Right cardiac atrium (tissue), 5 donors: ENCODE data around the gene CES5A. TPM values are rescaled to one million over a fixed set of nuclear protein-coding genes. Genes with fewer than 3 reads are reported as not detected.
"Not testable (repeated sequence)": the region's sequence is repeated elsewhere in the genome, so short reads cannot be mapped to it uniquely, and the experiment has no call there.

Experiments
- ATAC-seq, 2 donors: fragments of 200-7000 bp; cut with Tn5 transposase; one replicate each; pipeline versions ENCODE4 v1.8.0 to v1.9.1; 2020; ENCODE audit warnings: moderate library complexity in 2 of 2, mild to moderate bottlenecking in 1 of 2
- DNase-seq, 3 donors: peaks; one replicate each; pipeline ENCODE4 v3.0.0-alpha.2; 2020
- H3K27ac ChIP-seq: one replicate; pipeline ENCODE4 v1.5.1; 2013; ENCODE audit warnings: mild to moderate bottlenecking, low read length, control low read depth, moderate library complexity
- H3K27me3 ChIP-seq: one replicate; pipeline ENCODE4 v1.6.1; 2013; ENCODE audit not compliant: control insufficient read depth, insufficient read depth
- H3K4me1 ChIP-seq: one replicate; pipeline ENCODE4 v1.6.1; 2013; ENCODE audit warnings: low read length; ENCODE audit not compliant: control insufficient read depth, insufficient read depth
- H3K4me3 ChIP-seq: one replicate; pipeline ENCODE4 v1.5.1; 2013; ENCODE audit warnings: low read length, control low read depth
- H3K9me3 ChIP-seq: one replicate; pipeline ENCODE4 v1.6.1; 2013; ENCODE audit warnings: low read length; ENCODE audit not compliant: control insufficient read depth
- WGBS: extraction: QIAGEN DNeasy Blood & Tissue Kit; methylation state at CpG from one replicate; pipeline ENCODE4 v1.1.7; 2013; 5-methylcytosine and 5-hydroxymethylcytosine counted together
- intact Hi-C, 4 donors: fragments of 100-400 bp; cut with DNase I; formaldehyde crosslinking; loops; one replicate each; pipeline versions ENCODE4 v1.11.0 to v1.14.0; 2022 to 2023
- polyA plus RNA-seq: library from polyadenylated mRNA; stranded (reverse); fragments of 200-250 nt; gene quantifications from one replicate; pipeline ENCODE4 v1.2.3, GENCODE V29; 2013
- total RNA-seq, 4 donors: library from RNA; stranded (reverse); fragmentation: NEBNext Ultra II Directional; extraction: Animal tissue kit (Norgen Biotek cat#: 25700); gene quantifications; one replicate each; pipeline ENCODE4 v1.2.1, GENCODE V29; 2021
- donor health status: healthy with polysubstance abuse.
- donor health status: DM: no; HTN: yes; CAD: no.
- donor health status: DM: no; HTN: no; CAD: no.
- donor health status: DM: no; HTN: yes; CAD: no; lungs with severe emphysema.
- donor health status: DM: yes; HTN: yes; CAD: no.

Gene CES5A
- total and polyA plus RNA-seq, 5 donors, result 0.20 to 0.36 (median 0.27) TPM; not detected in 1

DNA sequence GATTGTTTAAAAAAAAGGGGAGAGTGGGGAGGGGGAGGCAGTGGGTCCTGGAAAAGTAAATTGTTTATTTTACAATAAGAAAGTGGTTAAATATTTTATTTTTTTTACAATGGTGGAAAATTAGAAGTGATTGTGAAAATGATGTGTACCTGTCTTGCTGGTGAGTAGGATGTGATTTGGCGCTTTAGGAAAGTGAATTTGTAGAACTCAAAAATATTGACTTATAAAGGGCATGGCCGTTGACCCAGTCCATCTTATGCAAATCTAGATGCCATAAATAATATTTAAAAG lies 32.1 kb downstream of the CES5A start:
- H3K27me3 ChIP-seq, result no peaks in the 10 kb centered on the region
- no peaks in the 10 kb centered on the region for H3K4me1 ChIP-seq
- H3K27ac ChIP-seq, result no peak overlapping the region
- intact Hi-C loops, result loop anchor here in 3 of 4 donors (2.0 to 10.0 kb wide), 2 partner anchors 130 to 378 kb away; no protein-coding TSS in a partner anchor
- DNase-seq (no peak), ATAC-seq (no peak)
- no peak overlapping the region for H3K4me3 ChIP-seq
- H3K9me3 ChIP-seq, result no peaks in the 10 kb centered on the region
- WGBS, result 44% methylated on average over 2 of the region's 2 CpGs

DNA sequence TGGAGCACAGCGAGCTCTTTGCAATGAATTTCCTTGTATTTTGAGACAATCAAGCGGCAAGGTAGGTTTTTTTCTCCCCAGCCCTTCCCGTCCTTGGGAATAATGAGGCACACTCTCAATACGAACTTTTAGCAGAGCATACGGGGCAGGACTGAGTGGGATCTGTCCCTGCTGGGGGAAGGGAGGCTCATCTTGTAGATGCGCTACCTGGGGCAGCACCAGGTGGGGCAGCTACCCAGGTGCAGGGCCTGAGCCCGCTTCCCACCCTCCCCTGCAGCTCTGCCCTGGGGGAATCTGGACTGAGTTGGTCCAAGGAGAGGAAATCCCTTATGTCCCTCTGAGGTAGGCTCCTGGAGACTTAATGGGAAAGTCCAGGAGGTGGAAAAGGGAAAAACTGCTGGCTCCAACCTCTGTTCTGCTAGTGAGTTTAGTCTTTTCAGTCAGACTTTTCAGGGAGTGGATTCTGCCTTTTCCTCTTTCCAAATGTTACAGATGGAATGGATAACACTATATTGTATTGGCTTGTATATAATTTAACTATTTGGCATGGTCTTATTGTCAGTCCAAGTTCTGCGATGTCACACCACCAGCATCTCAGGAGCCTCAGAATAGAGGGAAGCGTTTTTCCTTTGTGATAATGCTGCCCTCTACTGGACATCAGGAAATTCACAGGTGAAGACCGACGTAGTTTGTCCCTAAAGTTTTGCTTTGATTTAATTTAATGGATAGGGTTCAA lies 32.6 kb downstream of the CES5A start:
- ATAC-seq, result peak; percentile 63 to 71
- intact Hi-C loops, result loop anchor here in 3 of 4 donors (1.0 to 10.0 kb wide), 3 partner anchors 130 to 378 kb away; no protein-coding TSS in a partner anchor
- WGBS, result 34% methylated on average over 11 of the region's 11 CpGs

DNA sequence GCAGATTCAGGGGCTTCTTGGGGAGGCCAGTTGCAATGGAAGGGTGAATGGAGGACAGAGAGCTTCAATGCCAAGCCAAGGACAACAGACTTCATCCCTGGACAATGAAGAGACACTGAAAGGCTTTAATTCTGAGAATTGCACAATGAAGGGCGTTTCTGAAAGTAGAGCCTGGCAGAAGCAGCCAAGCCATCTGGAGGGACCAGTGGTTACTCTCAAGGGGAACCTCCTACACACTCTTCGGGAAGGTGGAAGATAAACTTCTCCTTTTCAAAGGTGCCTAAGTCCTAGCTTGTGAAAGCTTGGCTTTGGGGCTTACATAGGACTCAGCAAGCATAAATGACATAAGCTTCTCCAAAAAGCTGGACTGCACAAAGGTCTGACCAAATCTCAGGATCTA lies 36.1 kb downstream of the CES5A start:
- WGBS, result 41% methylated on average over 2 of the region's 2 CpGs
- ATAC-seq (peak in 1 of 2 donors; percentile 15), DNase-seq (no peak)
- intact Hi-C loops, result no loop called here
- no peaks in the 10 kb centered on the region for H3K27me3 ChIP-seq
- H3K27ac ChIP-seq, result no peak overlapping the region
- H3K9me3 ChIP-seq, result no peaks in the 10 kb centered on the region
- H3K4me1 ChIP-seq, result no peaks in the 10 kb centered on the region
- H3K4me3 ChIP-seq, result no peak overlapping the region

More for the DNA sequence above, 32.6 kb downstream of the CES5A start:
- no peak overlapping the region for H3K27ac ChIP-seq
- no peaks in the 10 kb centered on the region for H3K9me3 ChIP-seq
- no peaks in the 10 kb centered on the region for H3K27me3 ChIP-seq
- H3K4me3 ChIP-seq, result no peak overlapping the region
- H3K4me1 ChIP-seq, result no peaks in the 10 kb centered on the region
- DNase-seq, result no peak

DNA sequence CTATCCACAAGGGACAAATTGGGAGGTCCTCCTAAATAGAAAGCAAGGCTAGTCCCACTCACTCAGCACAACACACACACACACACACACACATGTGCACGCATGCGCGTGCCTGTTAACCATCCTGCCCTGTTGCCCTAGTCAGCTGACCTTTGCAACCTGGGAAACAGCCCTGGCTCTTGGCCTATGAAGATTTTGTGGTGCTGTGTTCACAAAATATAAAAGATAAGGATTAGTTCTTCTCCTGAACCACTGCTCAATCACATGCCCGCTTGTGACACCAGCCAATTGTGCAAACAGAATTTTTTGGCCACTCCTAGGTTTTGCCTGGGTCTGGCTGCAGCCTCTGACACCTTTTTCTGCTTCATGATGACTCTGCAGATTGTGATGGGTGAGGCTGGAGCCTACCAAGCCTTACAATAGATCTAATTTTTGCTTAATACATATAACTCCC lies 39.0 kb downstream of the CES5A start:
- H3K4me3 ChIP-seq, result no peak overlapping the region
- H3K9me3 ChIP-seq, result no peaks in the 10 kb centered on the region
- intact Hi-C loops, result no loop called here
- H3K4me1 ChIP-seq, result no peaks in the 10 kb centered on the region
- whole genome bisulfite sequencing, result 77% methylated on average over 4 of the region's 4 CpGs
- peak in 1 of 3 donors; percentile 61 for DNase-seq
- ATAC-seq, result peak in 1 of 2 donors; percentile 25
- H3K27me3 ChIP-seq, result no peaks in the 10 kb centered on the region
- H3K27ac ChIP-seq, result peak overlapping the region; percentile 22

DNA sequence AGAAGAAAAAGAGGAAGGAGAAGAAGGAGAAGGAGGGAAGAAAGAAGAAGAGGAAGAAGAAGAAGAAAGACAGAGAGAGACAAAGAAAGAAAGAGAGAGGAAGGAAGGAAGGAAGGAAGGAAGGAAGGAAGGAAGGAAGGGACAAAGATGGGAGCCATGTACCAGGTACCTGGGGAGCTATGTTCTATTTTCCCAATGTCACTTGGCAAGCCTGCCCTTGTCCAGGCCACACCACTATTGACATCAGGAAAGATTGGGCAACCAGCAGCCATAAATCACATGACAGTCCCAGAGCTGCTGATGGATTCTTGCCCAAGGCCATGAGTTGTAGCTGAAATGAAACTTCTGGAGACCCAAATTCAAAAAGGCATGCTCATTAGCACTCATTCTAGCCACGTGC lies 39.6 kb downstream of the CES5A start:
- Histone ChIP-seq H3K27ac (peak overlapping the region; percentile 22), H3K27me3 (no peaks in the 10 kb centered on the region), H3K4me3 (no peak overlapping the region), H3K9me3 (no peaks in the 10 kb centered on the region), H3K4me1 (no peaks in the 10 kb centered on the region)
- 28% methylated on average over 1 of the region's 1 CpG for WGBS
- DNase-seq (peak; percentile 61 to 82 (median 63)), ATAC-seq (peak; percentile 61 to 69)
- intact Hi-C loops, result no loop called here

DNA sequence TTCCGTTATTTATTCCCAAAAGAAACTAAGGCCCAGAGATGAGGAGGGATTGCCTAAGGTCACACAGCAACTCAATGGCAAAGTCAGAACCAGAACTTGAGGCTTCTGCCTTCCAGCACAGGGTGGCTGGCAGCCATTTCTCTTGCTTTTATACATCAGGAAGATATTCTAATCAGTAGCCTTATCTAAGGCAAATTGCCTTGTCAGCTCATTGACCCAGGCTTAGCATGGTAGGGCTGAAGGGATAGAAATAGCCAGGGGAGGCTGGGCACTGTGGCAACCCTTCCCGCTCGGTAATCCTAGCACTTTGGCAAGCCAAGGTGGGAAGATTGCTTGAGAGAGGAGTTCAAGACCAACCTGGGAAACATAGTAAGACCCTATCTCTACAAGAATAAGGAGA lies 40.0 kb downstream of the CES5A start:
- H3K9me3 ChIP-seq, ATAC-seq, DNase-seq, H3K27ac ChIP-seq, H3K4me1 ChIP-seq, H3K4me3 ChIP-seq, intact Hi-C loops, H3K27me3 ChIP-seq: not testable (repeated sequence)
- 66% methylated on average over 3 of the region's 3 CpGs for WGBS

DNA sequence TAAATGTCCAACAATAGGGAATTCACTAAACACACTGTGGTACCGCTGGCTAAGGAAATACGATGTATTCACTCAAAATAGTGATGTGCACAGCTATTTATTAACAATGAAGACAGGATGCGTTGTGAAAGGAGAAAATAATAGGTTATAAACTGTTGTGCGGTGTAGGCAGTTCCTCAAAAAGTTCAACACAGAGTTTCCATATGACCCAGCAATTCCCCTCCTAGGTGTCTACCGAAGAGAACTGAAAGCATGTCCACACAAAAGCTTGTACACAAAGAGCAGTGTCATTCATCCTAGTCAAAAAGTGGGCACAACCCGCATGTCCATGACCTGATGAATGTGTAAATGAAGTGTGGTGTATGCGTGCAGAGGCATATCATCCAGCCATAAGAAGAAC lies 41.1 kb downstream of the CES5A start:
- 79% methylated on average over 7 of the region's 7 CpGs for WGBS
- ATAC-seq, result no peak
- intact Hi-C loops, result loop anchor here in 1 of 4 donors (5.0 kb wide), 1 partner anchor 72 kb away; no protein-coding TSS in a partner anchor

DNA sequence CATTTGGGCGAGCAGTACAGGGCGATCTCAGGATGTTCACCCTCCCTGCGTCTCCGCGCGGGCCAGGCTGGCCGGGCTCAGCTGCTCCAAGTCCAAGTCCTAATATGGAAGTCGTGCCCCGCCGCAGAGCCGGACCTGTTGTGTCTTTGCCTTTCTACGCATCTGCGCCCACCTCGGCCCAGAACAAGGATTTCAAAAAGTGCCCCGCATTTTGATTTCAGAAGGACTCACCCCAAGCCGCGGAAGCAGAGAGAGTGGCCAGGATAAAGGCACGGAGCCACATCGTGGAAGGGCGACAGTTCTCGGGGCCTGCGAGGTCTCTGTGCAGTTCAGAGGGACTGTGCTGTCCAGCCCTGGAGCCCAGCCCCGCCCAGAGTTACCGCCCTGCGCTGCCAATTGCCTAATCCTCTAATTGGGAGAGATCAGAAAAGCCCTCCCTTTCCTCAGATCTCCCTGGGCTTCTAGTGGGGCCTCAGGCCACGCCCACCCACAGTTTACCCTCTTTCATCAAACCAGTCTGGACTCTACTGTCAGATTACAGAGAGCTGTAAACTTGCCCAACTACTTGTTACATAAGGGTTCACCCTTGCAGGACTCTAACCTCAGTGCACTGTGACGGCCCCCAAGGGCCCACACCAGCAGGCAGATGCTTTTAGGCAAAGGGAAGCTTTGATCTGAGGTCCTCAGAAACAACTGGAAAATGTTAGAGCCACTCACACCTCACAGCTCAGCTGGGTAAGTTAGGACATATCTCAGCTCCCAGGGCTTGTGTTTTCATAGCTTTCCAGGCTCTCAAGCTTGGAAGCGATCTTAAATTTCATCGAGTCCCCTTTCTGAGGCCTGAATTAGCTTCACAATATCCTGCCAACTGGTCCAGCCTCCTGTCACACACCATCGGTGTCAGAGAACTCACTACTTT lies 42.1 kb downstream of the CES5A start, which contains the start of gene CES1:
Gene CES1 (minus strand): TSS at position 324 of the 919 bp plus-strand sequence. CDS start 41 bp downstream, at position 283.
- Histone ChIP-seq H3K27ac (no peak within 1 kb of the TSS), H3K4me1 (no peaks in the 10 kb centered on the region), H3K9me3 (no peaks in the 10 kb centered on the region), H3K4me3 (no peak within 1 kb of the TSS), H3K27me3 (no peaks in the 10 kb centered on the region)
- 55% methylated on average over 30 of the region's 30 CpGs for WGBS
- peak; percentile 83 to 93 for ATAC-seq
- DNase-seq, result peak; percentile 83 to 96 (median 94)
- intact Hi-C loops, result loop anchor here in 1 of 4 donors (5.0 kb wide), 1 partner anchor 71 kb away; no protein-coding TSS in a partner anchor

More for the DNA sequence above, 41.1 kb downstream of the CES5A start:
- H3K27me3 ChIP-seq, result no peaks in the 10 kb centered on the region
- H3K4me1 ChIP-seq, result no peaks in the 10 kb centered on the region
- H3K9me3 ChIP-seq, result no peaks in the 10 kb centered on the region
- no peak for DNase-seq
- H3K27ac ChIP-seq, result no peak overlapping the region
- no peak overlapping the region for H3K4me3 ChIP-seq

DNA sequence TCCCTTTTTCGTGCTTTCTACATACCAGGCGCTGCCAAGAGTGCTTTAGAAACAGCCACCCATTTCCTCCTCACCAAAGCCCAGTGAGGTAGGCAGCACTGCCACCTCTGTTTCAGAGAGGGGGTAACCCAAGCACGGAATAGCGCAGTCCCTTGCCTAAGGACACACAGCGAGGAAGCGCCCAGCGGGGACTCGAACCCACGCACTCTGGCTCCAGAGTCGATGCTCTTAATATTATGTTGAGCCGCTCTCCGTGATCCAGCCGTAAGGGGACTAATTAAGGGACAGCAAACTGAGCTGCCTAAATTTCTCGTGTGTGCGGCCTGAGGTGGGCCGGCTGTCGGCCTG lies 42.8 kb downstream of the CES5A start:
- ATAC-seq, result peak in 1 of 2 donors; percentile 6
- Histone ChIP-seq H3K4me1 (no peaks in the 10 kb centered on the region), H3K4me3 (no peak overlapping the region), H3K27me3 (no peaks in the 10 kb centered on the region), H3K9me3 (no peaks in the 10 kb centered on the region), H3K27ac (no peak overlapping the region)
- DNase-seq, result no peak
- intact Hi-C loops, result loop anchor here in 1 of 4 donors (5.0 kb wide), 1 partner anchor 70 kb away; no protein-coding TSS in a partner anchor
- WGBS, result 82% methylated on average over 17 of the region's 17 CpGs

DNA sequence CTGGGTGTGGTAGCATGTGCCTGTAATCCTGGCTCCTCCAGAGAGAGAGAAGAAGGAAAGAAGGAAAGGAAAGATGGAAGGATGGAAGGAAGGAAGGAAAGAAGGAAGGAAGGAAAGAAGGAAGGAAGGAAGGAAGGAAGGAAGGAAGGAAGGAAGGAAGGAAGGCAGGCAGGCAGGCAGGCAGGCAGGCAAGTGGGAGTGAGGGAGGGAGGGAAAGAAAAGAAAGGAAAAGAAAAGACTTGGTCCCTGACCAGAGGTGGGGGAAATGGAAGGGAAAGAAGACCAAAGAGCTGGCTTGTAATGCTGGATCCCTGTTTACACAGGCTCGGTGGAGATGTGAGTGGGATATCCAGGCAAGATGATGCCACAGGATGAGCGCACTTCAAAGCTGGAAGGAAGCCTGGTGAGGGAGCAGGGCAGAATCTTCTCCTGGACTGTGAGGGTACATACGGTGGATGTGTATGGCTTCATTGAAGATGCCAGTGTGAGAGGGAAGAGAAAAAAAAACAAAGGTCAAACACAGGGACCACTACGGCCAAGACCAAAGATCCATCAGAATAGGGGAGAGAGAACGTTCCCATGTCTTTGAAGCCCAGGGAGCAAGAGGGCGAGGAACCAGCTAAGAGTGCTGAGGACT lies 44.4 kb downstream of the CES5A start:
- H3K27me3 ChIP-seq, result no peaks in the 10 kb centered on the region
- intact Hi-C loops, result loop anchor here in 2 of 4 donors (2.0 to 5.0 kb wide), 2 partner anchors 68 to 70 kb away; no protein-coding TSS in a partner anchor
- no peaks in the 10 kb centered on the region for H3K4me1 ChIP-seq
- no peak overlapping the region for H3K27ac ChIP-seq
- 84% methylated on average over 6 of the region's 6 CpGs for WGBS
- no peak overlapping the region for H3K4me3 ChIP-seq
- no peak for DNase-seq
- no peak for ATAC-seq
- no peaks in the 10 kb centered on the region for H3K9me3 ChIP-seq
